GM12864 (cell line): Measurements from ENCODE around the gene WDFY4.

Experiments
- DNase-seq: peaks from one replicate; pipeline ENCODE4 v3.0.0-alpha.2; 2011; ENCODE audit warnings: low read depth
- H3K4me3 ChIP-seq: 2 replicates; pipeline ENCODE4 v1.5.1; 2011; ENCODE audit warnings: mild to moderate bottlenecking, low read depth, low read length, control low read depth
- CTCF ChIP-seq: IDR thresholded peaks from 2 replicates; pipeline ENCODE4 v1.5.1; 2011; ENCODE audit warnings: low read depth, mild to moderate bottlenecking, moderate library complexity, low read length, control low read depth, inconsistent platforms; ENCODE audit errors: missing control alignments

WDFY4 gene

GRCh38 chr10:49023752-49024151 lies 339.1 kb downstream of the WDFY4 start:
- no peak for DNase-seq
- no peak overlapping the region for H3K4me3 ChIP-seq
- TF ChIP-seq CTCF: no peak

- no peak overlapping the region for H3K4me3 ChIP-seq
- no peak for TF ChIP-seq CTCF
Measured at GRCh38 chr10:49024484-49024883, 339.8 kb downstream of the WDFY4 start.

GRCh38 chr10:49025347-49025983 lies 340.8 kb downstream of the WDFY4 start:
- TF ChIP-seq CTCF: no peak
- no peak overlapping the region for H3K4me3 ChIP-seq
- DNase-seq: no peak

More at GRCh38 chr10:49024484-49024883, 339.8 kb downstream of the WDFY4 start:
- no peak for DNase-seq

GRCh38 chr10:49028639-49029038 lies 344.0 kb downstream of the WDFY4 start:
- no peak for TF ChIP-seq CTCF
- no peak for DNase-seq
- H3K4me3 ChIP-seq: no peak overlapping the region

GRCh38 chr10:49029666-49030065 lies 345.0 kb downstream of the WDFY4 start:
- H3K4me3 ChIP-seq: no peak overlapping the region
- TF ChIP-seq CTCF: no peak
- no peak for DNase-seq
